Measurements from ENCODE around the gene HECTD3. TPM values are rescaled to one million over a fixed set of nuclear protein-coding genes. Genes with fewer than 3 reads are reported as not detected.
"Not testable (repeated sequence)": the region's sequence is repeated elsewhere in the genome, so short reads cannot be mapped to it uniquely, and the experiment has no call there.

HECTD3 gene
- total RNA-seq, 1 donor from 2014 or later, result 47.6 TPM

- H3K36me3 ChIP-seq, result peaks cover 80% of the 10 kb centered on the region
- H3K4me1 ChIP-seq, result peaks cover 16% of the 10 kb centered on the region
- H3K27ac ChIP-seq, result no peak overlapping the region
- intact Hi-C loops (cut with DNase I), result no loop called here
- DNase-seq (no peak), ATAC-seq (no peak)
- TF ChIP-seq, protein P1, sequence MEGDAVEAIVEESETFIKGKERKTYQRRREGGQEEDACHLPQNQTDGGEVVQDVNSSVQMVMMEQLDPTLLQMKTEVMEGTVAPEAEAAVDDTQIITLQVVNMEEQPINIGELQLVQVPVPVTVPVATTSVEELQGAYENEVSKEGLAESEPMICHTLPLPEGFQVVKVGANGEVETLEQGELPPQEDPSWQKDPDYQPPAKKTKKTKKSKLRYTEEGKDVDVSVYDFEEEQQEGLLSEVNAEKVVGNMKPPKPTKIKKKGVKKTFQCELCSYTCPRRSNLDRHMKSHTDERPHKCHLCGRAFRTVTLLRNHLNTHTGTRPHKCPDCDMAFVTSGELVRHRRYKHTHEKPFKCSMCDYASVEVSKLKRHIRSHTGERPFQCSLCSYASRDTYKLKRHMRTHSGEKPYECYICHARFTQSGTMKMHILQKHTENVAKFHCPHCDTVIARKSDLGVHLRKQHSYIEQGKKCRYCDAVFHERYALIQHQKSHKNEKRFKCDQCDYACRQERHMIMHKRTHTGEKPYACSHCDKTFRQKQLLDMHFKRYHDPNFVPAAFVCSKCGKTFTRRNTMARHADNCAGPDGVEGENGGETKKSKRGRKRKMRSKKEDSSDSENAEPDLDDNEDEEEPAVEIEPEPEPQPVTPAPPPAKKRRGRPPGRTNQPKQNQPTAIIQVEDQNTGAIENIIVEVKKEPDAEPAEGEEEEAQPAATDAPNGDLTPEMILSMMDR (IDR thresholded peaks at IDR 0.05), result no peak
- no peaks in the 10 kb centered on the region for H3K27me3 ChIP-seq (ENCODE audit: low read depth)
- H3K4me3 ChIP-seq, result no peak overlapping the region
- no peaks in the 10 kb centered on the region for H3K9me3 ChIP-seq
Measured at GRCh38 chr1:45005761-45006160, 5.4 kb downstream of the HECTD3 start.

DNA sequence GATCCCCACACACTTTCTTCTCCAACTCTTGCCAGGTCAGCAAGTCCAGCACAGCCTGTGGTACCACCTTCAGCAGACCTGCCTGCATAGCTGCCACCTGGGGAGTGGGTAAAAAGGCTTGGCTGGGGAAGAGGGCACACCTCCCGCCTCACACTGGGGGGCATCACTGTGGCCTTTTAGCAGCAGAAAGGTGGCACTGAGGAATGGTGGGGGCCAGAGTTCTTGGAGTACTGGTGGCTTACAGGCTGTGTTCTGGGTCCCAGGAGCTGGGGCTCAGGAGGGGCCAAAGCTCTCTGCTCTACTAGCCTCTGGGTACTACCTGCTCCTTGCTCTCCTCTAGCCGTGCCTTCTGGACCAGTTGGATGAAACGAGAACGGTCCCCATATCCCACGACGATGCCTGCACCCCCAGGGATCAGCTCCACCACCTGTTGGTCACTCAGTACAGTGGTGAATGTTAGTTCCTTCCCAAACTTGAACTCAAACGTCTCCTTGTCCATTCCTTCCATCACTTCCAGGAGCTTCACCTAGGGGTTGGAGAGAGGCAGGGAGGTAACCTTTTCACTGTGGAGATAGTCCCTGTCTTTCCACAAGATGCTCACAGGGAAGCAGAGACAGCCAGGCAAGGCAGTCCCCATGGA lies 6.7 kb downstream of the HECTD3 start:
- Histone ChIP-seq H3K4me1 (peaks cover 6% of the 10 kb centered on the region), H3K9me3 (no peaks in the 10 kb centered on the region), H3K36me3 (peaks cover 77% of the 10 kb centered on the region), H3K27ac (no peak overlapping the region), H3K27me3 (ENCODE audit: low read depth) (no peaks in the 10 kb centered on the region), H3K4me3 (no peak overlapping the region)
- TF ChIP-seq, protein P1 (IDR thresholded peaks at IDR 0.05), result no peak
- intact Hi-C loops (cut with DNase I), result no loop called here
- ATAC-seq (no peak), DNase-seq (no peak)

GRCh38 chr1:45003741-45004140 lies 7.4 kb downstream of the HECTD3 start:
- Histone ChIP-seq H3K4me3 (no peak overlapping the region), H3K27ac (no peak overlapping the region), H3K36me3 (peaks cover 70% of the 10 kb centered on the region), H3K27me3 (ENCODE audit: low read depth) (no peaks in the 10 kb centered on the region), H3K9me3 (no peaks in the 10 kb centered on the region), H3K4me1 (no peaks in the 10 kb centered on the region)
- intact Hi-C loops (cut with DNase I), result no loop called here
- TF ChIP-seq, protein P1 (IDR thresholded peaks at IDR 0.05), result no peak
- DNase-seq (no peak), ATAC-seq (no peak)

- H3K27ac ChIP-seq, result no peak overlapping the region
- no peaks in the 10 kb centered on the region for H3K4me1 ChIP-seq
- ATAC-seq (no peak), DNase-seq (no peak)
- peaks cover 62% of the 10 kb centered on the region for H3K36me3 ChIP-seq
- intact Hi-C loops (cut with DNase I), result no loop called here
- no peak overlapping the region for H3K4me3 ChIP-seq
- H3K9me3 ChIP-seq, result no peaks in the 10 kb centered on the region
- no peaks in the 10 kb centered on the region for H3K27me3 ChIP-seq (ENCODE audit: low read depth)
- TF ChIP-seq, protein P1 (IDR thresholded peaks at IDR 0.05), result no peak
Measured at GRCh38 chr1:45002650-45003645, 8.2 kb downstream of the HECTD3 start.

DNA sequence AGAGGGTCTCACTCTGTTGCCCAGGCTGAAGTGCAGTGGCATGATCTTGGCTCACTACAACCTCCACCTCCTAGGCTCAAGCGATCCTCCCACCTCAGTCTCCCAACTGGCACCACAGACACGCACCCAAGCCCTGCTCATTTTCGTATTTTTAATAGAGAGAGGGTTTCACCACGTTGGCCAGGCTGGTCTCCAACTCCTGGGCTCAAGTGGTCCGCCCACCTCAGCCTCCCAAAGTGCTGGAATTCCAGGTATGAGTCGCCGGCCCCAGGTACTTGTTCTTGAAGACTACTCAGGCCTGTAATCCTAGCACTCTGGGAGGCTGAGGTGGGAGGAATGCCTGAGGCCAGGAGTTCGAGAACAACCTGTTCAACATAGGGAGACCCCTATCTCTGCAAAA lies 9.5 kb downstream of the HECTD3 start:
- Histone ChIP-seq H3K36me3 (peaks cover 49% of the 10 kb centered on the region), H3K27ac (peak overlapping the region; percentile 53)
- intact Hi-C loops (cut with DNase I); H3K27me3 ChIP-seq (ENCODE audit: low read depth); H3K9me3 ChIP-seq; H3K4me3 ChIP-seq; DNase-seq; H3K4me1 ChIP-seq; ATAC-seq: not testable (repeated sequence)
